Activated CD4-positive, CD25-positive, alpha-beta regulatory T cell treated with anti-CD3 and anti-CD28 coated beads, Interleukin-2, amount 50 U/mL, for 24 hours (primary cell): ENCODE measurements around the gene COL21A1.
"Not testable (repeated sequence)": the region's sequence is repeated elsewhere in the genome, so short reads cannot be mapped to it uniquely, and the experiment has no call there.

Source experiments
- ATAC-seq, 2 donors: fragments of 150-1000 bp; cut with Tn5 transposase; one replicate each; pipeline ENCODE4 v1.10.0; 2021; ENCODE audit warnings: mild to moderate bottlenecking in 1 of 2, moderate library complexity in 1 of 2

COL21A1 gene

DNA sequence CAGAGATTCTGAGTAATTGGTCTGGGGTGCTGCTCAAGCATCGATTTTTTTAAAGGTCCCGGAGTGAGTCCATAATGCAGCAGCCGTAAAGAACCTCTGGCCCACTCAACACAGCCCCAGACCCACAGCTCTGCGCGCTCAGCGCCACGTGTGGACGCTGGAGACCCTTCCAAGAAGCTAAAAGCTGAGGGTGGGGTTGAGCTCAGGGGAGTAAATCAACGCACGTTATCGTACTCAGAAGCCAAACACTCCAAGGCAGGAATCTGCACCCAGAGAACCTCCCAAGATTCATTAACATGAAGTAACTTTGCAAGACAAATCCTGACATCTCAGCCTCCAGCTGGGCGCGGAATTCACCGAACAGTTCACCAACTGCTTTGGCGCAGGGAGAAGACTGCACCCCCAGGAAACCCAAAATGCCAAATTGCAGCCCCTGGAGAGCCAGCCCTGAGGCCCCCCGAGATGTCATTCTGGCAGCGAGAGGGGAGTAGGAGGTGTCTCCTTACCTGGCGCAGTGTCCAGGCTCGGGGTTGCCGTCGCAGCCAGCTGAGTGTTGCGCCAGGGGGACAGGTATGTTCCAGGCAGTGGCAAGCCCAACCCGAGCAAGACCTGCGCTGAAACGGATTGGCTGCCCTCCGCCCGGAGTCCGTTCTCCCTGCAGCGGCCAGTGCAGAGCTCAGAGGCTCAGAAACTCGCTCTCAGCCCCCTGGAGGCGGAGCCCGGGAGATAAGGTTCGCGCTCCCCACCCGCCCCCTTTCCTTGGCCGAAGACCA lies at the start of gene COL21A1:
Gene COL21A1, minus strand, starts transcription at position 700 of the 773 bp plus-strand sequence. CDS start 64,962 bp downstream, outside the sequence.
- no peak for ATAC-seq

DNA sequence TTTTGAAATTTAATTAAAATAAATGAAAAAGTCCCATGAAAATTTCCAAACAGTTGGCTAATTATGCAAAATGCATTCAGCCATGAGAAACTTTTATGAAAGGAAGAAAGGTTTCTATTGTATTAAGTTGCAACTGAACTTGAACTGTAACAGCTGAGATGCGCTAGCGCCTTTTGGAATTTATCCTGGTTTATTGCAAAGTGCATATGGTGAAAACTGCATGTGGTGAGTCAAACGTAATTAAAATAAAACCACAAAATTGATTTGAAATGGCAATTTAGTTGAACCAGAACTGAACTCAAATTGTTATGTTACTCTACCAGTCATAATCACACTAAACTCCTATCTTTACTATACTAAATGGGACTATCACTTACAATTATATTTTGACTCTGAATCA lies 46.4 kb upstream of the COL21A1 start:
- ATAC-seq: no peak

DNA sequence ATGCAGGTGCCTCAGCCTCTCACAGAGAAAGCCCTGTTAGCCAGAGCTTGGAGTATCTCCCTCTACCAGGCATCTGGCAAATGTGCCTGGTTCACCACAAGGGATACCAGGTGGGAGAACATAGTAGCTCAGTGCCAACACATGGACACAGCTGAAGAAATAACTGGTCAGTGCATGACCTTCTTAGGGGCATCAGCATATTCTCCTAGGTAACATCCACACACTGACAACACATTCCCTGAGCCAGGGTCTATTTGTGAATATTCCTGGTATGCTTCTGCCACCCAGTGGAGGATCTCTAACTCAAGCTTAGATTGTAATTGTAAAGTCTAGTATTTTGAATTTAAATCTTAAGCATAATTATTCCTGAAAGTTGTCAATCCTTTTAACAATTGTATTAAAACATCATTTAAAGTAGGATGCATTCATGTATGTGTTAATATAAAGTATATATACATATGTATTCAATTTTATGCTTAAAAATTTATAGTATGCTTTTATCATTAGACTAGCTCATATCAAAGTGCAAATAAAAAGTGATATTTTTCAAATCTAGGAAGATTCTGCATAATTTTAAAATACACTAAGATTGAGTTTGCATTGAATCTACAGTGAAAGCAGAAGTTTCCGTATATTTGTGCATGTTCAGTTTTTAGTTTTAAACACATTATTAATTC lies 45.3 kb upstream of the COL21A1 start:
- no peak for ATAC-seq

DNA sequence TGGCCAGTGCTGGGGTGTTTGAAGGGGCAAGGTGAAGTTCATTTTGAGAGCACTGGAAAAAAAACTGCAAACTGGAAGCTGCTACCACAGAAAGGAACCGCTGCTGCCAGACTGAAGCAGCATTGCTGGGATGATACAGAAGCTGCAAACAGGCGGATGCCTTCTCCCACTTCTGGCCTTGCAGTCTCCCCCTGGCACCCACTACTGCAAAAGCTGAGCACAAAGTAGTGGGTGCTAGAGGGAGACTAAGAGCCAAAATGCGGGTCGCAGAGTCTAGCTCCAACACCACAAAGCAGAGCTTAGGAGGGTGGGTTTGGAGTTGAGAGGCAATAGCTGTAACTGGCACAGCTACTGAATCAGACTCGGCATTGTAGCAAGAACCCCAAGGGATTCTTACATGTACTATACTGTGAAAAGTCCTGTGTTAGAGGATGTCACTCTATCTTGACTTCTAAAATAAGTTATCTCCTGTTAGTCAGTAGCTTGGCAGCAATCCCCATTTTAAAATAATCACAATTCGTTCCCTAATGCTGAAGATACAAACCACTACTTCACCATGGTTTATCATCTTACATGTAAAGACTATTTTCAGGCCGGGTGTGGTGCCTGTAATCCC lies 44.0 kb upstream of the COL21A1 start:
- no peak for ATAC-seq

DNA sequence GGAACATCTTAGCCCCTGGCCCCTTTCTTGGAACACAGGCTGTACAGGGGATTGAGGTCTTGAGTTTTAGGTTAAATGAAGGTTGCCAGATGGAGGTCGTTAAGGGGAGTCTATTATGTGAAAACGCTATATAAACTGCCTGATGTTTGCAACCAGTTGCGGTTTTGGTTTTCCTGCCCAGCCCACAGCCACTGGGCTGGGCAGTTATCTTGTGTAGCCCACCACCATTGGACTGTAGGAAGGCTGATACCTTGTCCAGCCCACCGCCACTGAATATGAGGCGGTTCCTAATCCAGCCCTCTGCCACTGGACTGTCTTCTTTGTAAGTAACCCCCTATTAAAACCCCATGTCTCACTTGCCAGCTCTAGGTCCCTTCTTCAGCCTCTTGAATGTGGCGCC lies 42.3 kb upstream of the COL21A1 start:
- no peak for ATAC-seq

DNA sequence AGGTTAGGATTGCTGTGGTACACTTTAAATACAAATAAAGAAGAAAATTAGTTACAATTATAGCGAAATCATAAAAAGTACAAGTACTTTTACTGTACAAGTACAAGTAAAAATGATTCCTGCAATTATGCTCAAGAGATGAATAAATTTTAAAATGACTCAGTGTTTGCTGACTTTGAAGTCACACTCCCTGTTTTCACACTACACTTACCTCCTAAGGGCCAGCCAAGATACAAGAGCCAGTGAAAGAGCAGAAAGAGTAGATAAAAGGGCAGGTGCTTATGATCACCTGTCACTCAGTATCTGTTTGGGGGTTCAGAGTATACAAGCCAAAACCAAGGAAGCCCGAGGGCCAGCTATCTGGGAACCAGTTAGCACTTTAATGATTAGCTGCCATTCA lies 41.0 kb upstream of the COL21A1 start:
- no peak for ATAC-seq

DNA sequence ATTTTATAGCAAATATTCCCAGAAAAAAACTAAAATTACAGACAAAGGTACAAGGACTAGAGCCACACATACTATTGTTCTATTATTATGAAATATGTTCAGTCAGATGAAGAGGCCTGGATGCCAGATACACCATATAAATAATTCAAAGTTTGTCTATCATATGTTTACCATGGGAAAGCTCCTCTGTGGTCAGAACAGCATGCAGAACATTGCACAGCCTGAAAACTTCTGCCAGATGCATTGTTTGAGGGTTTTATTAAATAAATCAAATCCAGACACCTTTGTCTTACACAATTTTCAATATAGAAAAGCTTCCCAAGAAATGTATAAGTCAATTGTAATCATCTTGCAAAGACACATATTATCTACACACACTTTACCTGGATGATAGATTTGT lies 35.0 kb upstream of the COL21A1 start:
- no peak for ATAC-seq

DNA sequence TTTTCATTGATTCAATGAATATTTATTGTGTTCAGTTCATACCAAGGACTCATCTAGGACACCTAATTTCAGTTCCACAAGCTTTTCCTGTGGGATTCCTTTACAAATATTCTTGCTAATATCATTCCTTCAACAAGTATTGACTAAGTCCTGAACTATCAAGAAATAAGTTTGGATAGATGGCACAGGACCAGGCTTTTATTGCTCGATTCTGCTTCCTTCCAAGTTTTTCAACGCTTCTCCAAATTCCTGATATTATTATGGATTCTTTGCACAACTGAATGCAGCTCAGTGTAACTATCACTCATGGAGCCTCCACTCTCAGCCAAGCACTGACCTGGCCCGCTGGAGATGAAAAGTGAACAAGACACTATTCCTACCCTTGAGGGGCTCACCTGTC lies 32.7 kb upstream of the COL21A1 start:
- no peak for ATAC-seq

DNA sequence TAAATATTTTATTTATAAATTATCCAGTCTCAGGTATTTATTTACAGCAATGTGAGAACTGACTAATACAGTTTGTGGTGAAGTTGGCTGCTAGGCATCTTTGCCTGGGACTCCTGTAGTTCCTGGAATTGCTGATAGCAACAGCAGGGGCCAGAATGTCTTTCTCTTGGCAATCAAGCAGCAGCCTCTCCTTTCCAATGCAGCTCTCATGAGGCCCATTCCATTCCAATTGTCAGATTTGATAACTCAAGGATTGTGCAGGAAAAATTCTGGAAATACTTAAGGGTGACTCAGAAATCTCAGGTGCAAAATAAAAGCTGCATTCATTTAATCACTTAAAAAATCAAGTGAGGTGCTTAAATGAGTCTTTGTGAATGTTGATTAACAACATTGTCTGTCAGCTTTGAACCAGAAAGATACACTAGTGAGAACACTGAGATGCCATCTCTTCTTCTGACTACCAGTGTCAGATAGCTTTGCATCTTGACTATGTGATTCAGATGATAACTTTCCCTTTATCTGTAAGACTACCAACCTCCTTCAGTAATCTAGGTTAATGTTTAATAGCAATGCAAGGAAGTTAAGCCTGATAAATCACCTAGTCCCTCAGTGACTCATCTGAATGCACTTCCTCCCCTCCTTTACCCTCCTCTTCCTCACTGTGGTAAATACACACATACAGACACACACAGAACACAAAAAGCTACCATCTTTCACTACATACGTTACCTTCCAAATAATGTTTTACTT lies 32.1 kb upstream of the COL21A1 start:
- no peak for ATAC-seq

DNA sequence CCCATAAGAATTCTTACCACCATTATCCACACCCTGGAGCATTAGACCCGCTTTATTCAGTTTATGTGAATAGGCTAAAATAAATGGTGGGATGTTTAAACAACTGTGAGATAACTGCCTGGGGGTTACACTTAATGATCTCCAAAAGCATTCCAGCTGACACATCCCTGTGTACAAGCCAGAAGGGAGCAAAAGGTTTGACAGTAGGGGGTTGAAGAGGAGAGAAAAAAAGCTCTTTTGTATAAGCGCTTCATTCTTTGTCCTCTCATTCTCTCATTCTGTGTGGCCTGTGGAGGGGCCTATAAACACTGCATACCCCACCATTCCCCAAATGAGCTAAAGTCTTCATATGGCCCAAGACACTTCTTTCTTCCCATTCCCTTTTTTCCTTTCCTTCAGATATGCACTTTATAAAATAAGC lies 30.8 kb upstream of the COL21A1 start:
- no peak for ATAC-seq

DNA sequence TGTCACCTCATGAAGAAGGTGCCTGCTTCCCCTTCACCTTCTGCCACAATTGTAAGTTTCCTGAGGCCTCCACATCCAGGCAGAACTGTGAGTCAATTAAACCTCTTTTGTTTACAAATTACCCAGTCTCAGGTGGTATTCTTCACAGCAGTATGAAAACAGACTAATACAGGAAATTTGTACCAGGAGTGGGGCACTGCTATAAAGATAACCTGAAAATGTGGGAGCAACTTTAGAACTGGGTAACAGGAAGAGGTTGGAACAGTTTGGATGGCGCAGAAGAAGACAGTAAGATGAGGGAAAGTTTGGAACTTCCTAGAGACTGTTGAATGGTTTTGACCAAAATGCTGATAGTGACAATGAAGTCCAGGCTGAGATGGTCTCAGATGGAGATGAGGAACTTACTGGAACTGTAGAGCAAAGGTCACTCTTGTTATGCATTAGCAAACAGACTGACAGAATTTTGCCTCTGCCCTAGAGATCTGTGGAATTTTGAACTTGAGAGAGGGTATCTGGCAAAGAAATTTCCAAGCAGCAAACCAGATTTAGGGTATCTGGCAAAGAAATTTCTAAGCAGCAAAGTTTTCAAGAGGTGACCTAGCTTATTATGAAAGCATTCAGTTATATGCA lies 23.5 kb upstream of the COL21A1 start:
- no peak for ATAC-seq

DNA sequence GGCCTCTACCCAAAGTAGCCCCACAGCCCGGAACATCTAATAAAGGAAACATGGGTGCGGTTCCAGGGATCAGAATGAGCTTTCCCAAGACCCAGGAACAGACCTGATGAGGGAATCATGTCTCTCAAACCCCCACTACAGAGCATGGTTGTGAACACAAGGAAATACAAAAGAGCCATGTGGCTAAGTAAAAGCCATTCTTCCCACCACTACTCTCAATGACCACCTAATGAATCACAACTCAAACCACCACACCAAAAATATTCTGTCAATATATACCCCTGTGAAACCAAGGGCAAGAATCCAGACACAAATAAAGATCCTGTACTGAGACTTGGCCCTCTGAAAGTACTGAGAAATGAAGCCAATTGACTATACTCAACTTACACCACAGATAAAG lies 20.9 kb upstream of the COL21A1 start:
- ATAC-seq: no peak

DNA sequence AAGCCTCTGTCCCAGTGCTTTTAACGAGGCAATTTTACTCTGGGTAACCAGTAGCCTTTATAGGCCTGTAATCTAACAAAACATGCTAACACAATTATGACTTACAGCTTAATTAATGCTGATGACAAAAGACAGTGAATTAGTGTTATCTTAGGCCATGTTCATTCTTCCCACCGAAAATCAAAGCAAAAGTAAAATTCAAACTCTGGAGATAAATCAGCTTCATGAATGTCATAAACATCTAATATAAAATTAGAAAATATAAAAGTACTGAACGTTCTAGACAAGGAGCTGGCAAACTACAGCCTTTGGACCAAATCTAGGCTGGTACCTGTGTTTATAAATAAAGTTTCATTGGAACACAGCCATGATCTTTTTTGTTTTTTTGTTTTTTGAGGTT lies 18.6 kb upstream of the COL21A1 start:
- ATAC-seq: no peak

DNA sequence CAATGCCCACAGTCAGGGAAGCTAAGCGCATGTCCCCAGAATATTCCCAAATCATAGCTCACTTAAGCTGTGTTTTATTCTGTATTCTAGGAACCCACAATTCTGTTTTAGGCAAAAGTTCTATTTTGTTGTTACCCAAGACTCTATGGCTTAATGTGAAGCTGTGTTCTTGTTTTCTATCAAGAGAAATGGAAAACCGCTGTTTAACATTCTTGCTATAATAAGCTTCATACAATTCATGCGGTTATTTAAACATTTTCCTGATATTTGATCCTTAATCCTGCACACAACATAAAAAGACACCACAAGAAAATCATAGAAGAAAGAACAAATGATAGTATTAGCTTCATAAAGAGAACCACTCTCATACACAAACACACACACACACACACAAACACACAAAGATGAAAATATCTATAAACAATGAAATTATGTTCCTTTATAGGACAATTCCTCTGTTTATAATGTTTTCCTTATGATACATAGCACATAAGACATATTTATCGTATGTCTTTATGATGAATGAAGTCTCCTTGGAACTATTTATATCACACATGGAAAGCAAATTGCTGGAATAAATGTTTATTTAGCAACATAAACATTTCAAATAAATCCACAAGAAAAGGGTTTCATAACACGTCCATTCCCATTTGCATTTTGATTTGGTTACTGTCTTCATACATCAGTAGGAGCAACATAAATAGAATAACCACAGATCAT lies 16.4 kb upstream of the COL21A1 start:
- ATAC-seq: no peak

DNA sequence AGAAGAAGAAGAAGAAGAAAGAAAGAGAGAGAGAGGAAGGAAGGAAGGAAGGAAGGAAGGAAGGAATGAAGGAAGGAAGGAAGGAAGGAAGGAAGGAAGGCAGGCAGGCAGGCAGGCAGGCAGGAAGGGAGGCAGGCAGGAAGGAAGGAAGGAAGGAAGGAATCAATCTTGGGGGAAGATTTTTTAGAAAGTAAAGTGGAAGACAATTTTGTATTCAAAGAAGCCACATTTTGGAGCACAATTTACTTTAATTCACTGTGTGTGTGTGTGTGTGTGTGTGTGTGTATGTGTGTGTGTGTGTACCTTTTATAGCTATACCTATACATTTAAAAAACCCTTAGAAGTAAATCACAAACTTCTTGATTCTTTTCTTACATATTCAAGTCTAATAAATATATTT lies 13.2 kb upstream of the COL21A1 start:
- ATAC-seq: not testable (repeated sequence)

DNA sequence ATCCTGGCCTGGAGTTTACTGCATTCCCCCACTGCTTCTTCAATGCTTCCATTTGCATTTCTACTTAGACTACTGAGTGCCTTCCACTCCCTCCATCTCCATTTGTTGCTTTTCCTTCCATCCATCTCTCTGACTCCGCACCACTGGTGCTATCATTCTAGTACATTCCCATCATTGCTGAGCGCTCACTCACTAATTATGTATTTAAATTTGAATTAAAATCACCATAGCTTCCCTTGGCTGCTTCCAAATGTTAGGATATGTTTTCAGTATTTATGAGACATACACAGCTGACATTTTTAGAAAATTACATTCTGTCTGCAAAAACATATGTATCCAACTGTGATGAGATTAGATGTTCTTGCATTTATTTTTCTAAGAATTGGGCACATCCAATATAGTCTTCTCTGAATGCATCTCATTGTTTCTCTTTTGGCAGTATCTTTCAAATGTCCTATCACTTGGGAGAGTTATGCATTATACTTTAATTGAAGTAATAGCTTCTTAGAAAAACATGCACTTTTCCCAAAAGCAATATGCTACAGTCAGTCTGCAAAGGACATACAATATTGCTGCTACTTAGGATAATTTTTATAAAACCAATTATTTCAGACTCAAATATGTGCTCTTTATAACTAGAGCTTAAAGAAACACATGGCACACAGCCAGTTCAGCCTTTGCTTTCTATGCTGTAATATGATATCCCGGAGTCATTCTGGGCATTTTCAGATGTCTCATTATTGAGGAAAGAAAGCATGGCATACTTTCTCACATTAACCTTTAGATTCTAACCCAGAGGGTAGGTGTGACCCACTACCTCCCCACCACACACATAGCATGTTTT lies 12.1 kb upstream of the COL21A1 start:
- ATAC-seq: no peak

DNA sequence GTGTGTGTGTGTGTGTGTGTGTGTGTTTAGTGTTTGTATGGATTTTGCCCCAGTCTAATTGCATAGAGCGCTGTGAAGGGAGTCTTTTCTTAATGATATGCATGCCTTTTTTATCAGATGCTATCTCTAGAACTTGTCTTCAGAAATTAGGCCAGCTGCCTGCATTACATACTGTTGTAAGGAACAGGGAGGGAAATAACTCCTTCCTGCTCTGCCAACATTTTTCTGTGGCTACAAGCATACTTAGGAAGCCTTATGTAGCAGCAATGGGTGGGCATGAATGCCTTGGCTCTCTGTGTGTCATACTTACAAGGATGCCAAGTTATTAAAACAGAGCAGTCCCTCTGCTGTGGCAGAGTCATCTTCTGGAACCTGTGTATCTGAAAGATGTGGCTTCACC lies 8.0 kb upstream of the COL21A1 start:
- ATAC-seq: no peak

DNA sequence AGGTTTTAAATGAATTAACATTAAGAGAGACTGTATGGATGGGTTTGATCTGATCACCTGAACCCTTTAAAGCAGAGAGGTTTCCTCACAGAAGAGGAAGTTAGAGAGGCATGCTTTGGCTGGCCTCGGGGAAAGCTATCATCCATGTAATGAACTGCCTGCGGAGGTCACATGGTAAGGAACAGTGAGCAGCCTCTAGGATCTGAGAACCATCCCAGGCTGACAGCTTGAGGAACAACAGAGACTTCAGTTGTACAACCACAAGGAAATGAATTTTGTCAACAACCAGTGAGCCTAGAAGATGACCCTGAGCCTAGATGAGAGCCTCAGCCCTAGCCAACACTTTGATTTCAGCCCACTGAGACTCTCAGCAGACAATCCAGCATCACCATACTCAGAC lies 2.9 kb upstream of the COL21A1 start:
- no peak for ATAC-seq

DNA sequence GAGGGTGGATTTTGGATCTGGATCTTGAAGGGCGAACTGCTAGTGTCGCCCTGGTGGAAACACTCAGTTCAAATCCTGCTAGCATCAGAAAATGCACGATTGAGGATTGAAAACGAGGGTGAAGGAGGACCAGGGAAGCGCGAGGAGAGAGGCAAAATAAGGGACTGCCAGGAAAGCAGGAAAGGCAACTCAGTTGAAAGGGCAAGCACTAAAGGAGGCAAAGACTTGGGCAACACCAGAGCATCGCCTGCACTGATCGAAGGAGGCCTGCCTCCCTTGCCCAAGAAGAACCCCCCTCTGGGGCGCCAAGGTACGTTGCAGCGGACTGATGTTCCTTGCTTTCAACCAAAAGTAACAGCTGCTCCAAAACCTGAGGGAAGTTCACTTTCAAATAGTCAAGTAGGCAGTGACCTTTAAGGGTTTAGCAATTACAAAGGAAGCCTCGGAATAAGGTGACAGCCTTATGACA lies 308 bp upstream of the COL21A1 start:
- no peak for ATAC-seq

DNA sequence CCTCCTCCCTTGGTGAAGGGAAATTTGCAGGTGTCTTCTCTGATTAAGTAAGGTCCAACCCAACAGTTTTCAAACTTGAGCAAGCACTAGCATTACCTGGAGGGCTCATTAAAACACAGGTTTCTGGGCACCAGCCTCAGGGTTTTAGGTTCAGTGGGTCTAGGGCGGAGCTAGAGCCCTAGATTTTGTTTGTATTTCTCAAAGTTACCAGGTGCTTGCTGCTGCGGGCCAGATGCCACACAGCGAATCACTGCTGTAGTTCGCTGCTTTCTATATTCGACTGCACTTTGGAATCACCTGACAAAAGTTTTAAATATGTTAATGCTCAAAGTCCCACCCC lies 869 bp downstream of the COL21A1 start:
- ATAC-seq: no peak

DNA sequence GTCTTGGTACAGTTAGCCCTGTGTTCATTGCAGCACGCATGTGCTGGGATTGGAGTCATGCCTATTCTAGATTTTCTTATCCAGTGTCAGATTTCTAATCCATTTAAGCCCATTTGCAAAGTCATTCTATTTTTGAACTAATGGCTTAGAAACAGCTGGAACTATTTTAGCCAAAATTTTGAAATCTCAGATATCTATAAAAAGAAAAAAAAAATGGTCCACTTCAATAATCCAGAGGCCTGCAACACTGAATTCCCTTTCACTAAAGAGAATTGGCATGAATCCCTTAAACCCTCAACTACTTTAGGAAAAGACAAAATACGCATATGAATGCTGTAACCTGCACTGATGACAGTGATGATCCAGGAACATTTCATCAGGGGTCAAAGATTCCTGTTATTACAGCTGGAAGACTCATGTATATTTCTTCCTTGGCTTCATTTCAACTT lies 1.5 kb downstream of the COL21A1 start:
- ATAC-seq: no peak
